H9 (cell line): Measurements from ENCODE around the gene PPP1R8. TPM values are rescaled to one million over a fixed set of nuclear protein-coding genes. Genes with fewer than 3 reads are reported as not detected.
A peak's percentile ranks its signal among the peaks of the same experiment; 100 is the strongest.

ENCODE experiments used
- DNase-seq: peaks from one replicate; pipeline ENCODE4 v3.0.0-alpha.2; 2017
- H2AFZ ChIP-seq: one replicate; pipeline ENCODE4 v1.6.1; 2013; ENCODE audit warnings: mild to moderate bottlenecking, low read length, control low read depth, moderate library complexity
- H2AK5ac ChIP-seq: 2 replicates; pipeline ENCODE4 v1.6.1; 2013; ENCODE audit warnings: low read length, control low read depth, mixed read lengths; ENCODE audit not compliant: insufficient read length
- H2BK120ac ChIP-seq: one replicate; pipeline ENCODE4 v1.6.1; 2013; ENCODE audit warnings: low read depth, mild to moderate bottlenecking, low read length, control low read depth, inconsistent platforms; ENCODE audit not compliant: poor library complexity, severe bottlenecking
- H2BK12ac ChIP-seq: 2 replicates; pipeline ENCODE4 v1.6.1; 2013; ENCODE audit warnings: low read length, control low read depth, mixed read lengths, low read depth; ENCODE audit not compliant: insufficient read length
- H2BK15ac ChIP-seq: 2 replicates; pipeline ENCODE4 v1.6.1; 2013; ENCODE audit warnings: low read depth, low read length, control low read depth
- H2BK20ac ChIP-seq: one replicate; pipeline ENCODE4 v1.6.1; 2013; ENCODE audit warnings: low read depth, mild to moderate bottlenecking, low read length, control low read depth, inconsistent platforms; ENCODE audit not compliant: poor library complexity, severe bottlenecking
- H2BK5ac ChIP-seq: 2 replicates; pipeline ENCODE4 v1.6.1; 2013; ENCODE audit warnings: low read length, control low read depth, mixed read lengths; ENCODE audit not compliant: insufficient read length
- H3K14ac ChIP-seq: 2 replicates; pipeline ENCODE4 v1.6.1; 2013; ENCODE audit warnings: low read length, control low read depth; ENCODE audit not compliant: insufficient read depth
- H3K18ac ChIP-seq: 2 replicates; pipeline ENCODE4 v1.6.1; 2013; ENCODE audit warnings: low read depth, mild to moderate bottlenecking, mixed read lengths, low read length, control low read depth; ENCODE audit not compliant: insufficient read length
- H3K23ac ChIP-seq: 2 replicates; pipeline ENCODE4 v1.6.1; 2013; ENCODE audit warnings: low read length, control low read depth, mixed read lengths, low read depth; ENCODE audit not compliant: insufficient read length
- H3K23me2 ChIP-seq: 2 replicates; pipeline ENCODE4 v1.6.1; 2013; ENCODE audit warnings: low read depth, mild to moderate bottlenecking, mixed read lengths, low read length, control low read depth; ENCODE audit not compliant: insufficient read length, poor library complexity, severe bottlenecking
- H3K27ac ChIP-seq: 2 replicates; pipeline ENCODE4 v1.5.1; 2013; ENCODE audit warnings: low read length, control low read depth, mixed read lengths, low read depth; ENCODE audit not compliant: insufficient read length
- H3K27me3 ChIP-seq: 2 replicates; pipeline ENCODE4 v1.6.1; 2013; ENCODE audit warnings: low read length, control low read depth, inconsistent platforms; ENCODE audit not compliant: insufficient read depth
- H3K4ac ChIP-seq: 2 replicates; pipeline ENCODE4 v1.6.1; 2013; ENCODE audit warnings: low read depth, mild to moderate bottlenecking, control low read depth, inconsistent platforms, low read length, moderate library complexity
- H3K4me1 ChIP-seq: 2 replicates; pipeline ENCODE4 v1.6.1; 2013; ENCODE audit warnings: low read length, control low read depth, inconsistent platforms; ENCODE audit not compliant: insufficient read depth
- H3K4me2 ChIP-seq: 2 replicates; pipeline ENCODE4 v1.6.1; 2013; ENCODE audit warnings: low read length, control low read depth, mixed read lengths; ENCODE audit not compliant: insufficient read length, insufficient read depth
- H3K56ac ChIP-seq: 2 replicates; pipeline ENCODE4 v1.6.1; 2013; ENCODE audit warnings: low read depth, mild to moderate bottlenecking, mixed read lengths, low read length, control low read depth; ENCODE audit not compliant: insufficient read length
- H3K79me1 ChIP-seq: 2 replicates; pipeline ENCODE4 v1.6.1; 2013; ENCODE audit warnings: low read depth, mild to moderate bottlenecking, moderate library complexity, low read length, control low read depth, inconsistent platforms; ENCODE audit not compliant: insufficient read depth, poor library complexity, severe bottlenecking
- H3K79me2 ChIP-seq: 2 replicates; pipeline ENCODE4 v1.6.1; 2013; ENCODE audit warnings: low read length, control low read depth, inconsistent platforms; ENCODE audit not compliant: insufficient read depth
- H3K9ac ChIP-seq: 2 replicates; pipeline ENCODE4 v1.6.1; 2013; ENCODE audit warnings: low read length, control low read depth, mixed read lengths; ENCODE audit not compliant: insufficient read length; ENCODE audit errors: extremely low read depth
- H3K9me3 ChIP-seq: one replicate; pipeline ENCODE4 v1.6.1; 2013; ENCODE audit warnings: low read depth, low read length, inconsistent platforms; ENCODE audit not compliant: control insufficient read depth
- H3T11ph ChIP-seq: one replicate; pipeline ENCODE4 v1.6.1; 2013; ENCODE audit warnings: mild to moderate bottlenecking, low read length, control low read depth, inconsistent platforms
- H4K20me1 ChIP-seq: one replicate; pipeline ENCODE4 v1.6.1; 2013; ENCODE audit not compliant: control insufficient read depth, insufficient read length, insufficient read depth
- H4K5ac ChIP-seq: 2 replicates; pipeline ENCODE4 v1.6.1; 2013; ENCODE audit warnings: low read depth, mild to moderate bottlenecking, mixed read lengths, low read length, control low read depth; ENCODE audit not compliant: insufficient read length
- H4K8ac ChIP-seq: replicated peaks from 2 replicates; pipeline ENCODE4 v1.6.1; 2013; ENCODE audit warnings: low read length, control low read depth, mixed read lengths, low read depth; ENCODE audit not compliant: insufficient read length
- H4K91ac ChIP-seq: 2 replicates; pipeline ENCODE4 v1.6.1; 2013; ENCODE audit warnings: low read depth, mild to moderate bottlenecking, moderate library complexity, mixed read lengths, low read length, control low read depth; ENCODE audit not compliant: insufficient read length
- H3K27ac Mint-ChIP-seq, 3 experiments: 2 replicates in 2 of 3; 3 replicates in 1 of 3; pipeline ENCODE4 v1.8.0; 2020 to 2021; ENCODE audit warnings: mixed read lengths in 3 of 3, mild to moderate bottlenecking in 1 of 3, moderate library complexity in 1 of 3
- H3K27me3 Mint-ChIP-seq: 2 replicates; pipeline ENCODE4 v1.8.0; 2021; ENCODE audit warnings: low read depth, mild to moderate bottlenecking, moderate library complexity, mixed read lengths
- H3K36me3 Mint-ChIP-seq, 3 experiments: 2 replicates in 2 of 3; 3 replicates in 1 of 3; pipeline ENCODE4 v1.8.0; 2020 to 2021; ENCODE audit warnings: low read depth in 3 of 3, mixed read lengths in 3 of 3; ENCODE audit not compliant: insufficient read depth in 1 of 3
- H3K4me1 Mint-ChIP-seq, 2 experiments: 2 replicates each; pipeline ENCODE4 v1.8.0; 2020; ENCODE audit warnings: mixed read lengths in 2 of 2
- H3K4me3 Mint-ChIP-seq, 2 experiments: 2 replicates in 1 of 2; 3 replicates in 1 of 2; pipeline ENCODE4 v1.8.0; 2020 to 2021; ENCODE audit warnings: mild to moderate bottlenecking in 2 of 2, mixed read lengths in 2 of 2, moderate library complexity in 1 of 2
- H3K9me3 Mint-ChIP-seq, 2 experiments: 2 replicates in 1 of 2; 3 replicates in 1 of 2; pipeline ENCODE4 v1.8.0; 2020; ENCODE audit warnings: mild to moderate bottlenecking in 2 of 2, mixed read lengths in 2 of 2, moderate library complexity in 1 of 2
- CTCF ChIP-seq: fragments of 200-600 bp; sonication (generic); conservative IDR thresholded peaks from 3 replicates; pipeline ENCODE4 v1.8.0; 2021; ENCODE audit warnings: antibody characterized with exemption, mild to moderate bottlenecking
- WGBS: extraction: QIAGEN DNeasy Blood & Tissue Kit; methylation state at CpG from one replicate; pipeline ENCODE4 v1.1.7; 2013; ENCODE audit warnings: missing lambda C conversion rate, low lambda C conversion rate, mixed read lengths; ENCODE audit not compliant: insufficient read length; ENCODE audit errors: extremely low coverage; 5-methylcytosine and 5-hydroxymethylcytosine counted together
- total RNA-seq: library from RNA; stranded (reverse); gene quantifications from 2 replicates; pipeline ENCODE4 v1.2.1, GENCODE V29; 2021

PPP1R8 gene
- total RNA-seq, 1 experiment from 2014 or later: 58.8 TPM

- H2BK20ac ChIP-seq: no peak overlapping the region
- H3K18ac ChIP-seq: no peak overlapping the region
- no peak overlapping the region for H2BK120ac ChIP-seq
- no peak overlapping the region for H3K14ac ChIP-seq
- no peak overlapping the region for H2BK15ac ChIP-seq
- no peak for DNase-seq
- H3K9me3 Mint-ChIP-seq: no peaks in the 10 kb centered on the region
- no peak overlapping the region for H4K91ac ChIP-seq
- no peaks in the 10 kb centered on the region for H4K20me1 ChIP-seq
- no peaks in the 10 kb centered on the region; the same call in 1 of the 2 replicates for H3K27me3 Mint-ChIP-seq
- H3K4me1 Mint-ChIP-seq: no peaks in the 10 kb centered on the region
- no peak for TF ChIP-seq CTCF
- peak overlapping the region in 1 of 3 experiments; percentile 74; a peak in 1 of 7 replicates for H3K27ac Mint-ChIP-seq
- no peak overlapping the region for H3K56ac ChIP-seq
- H3K9me3 ChIP-seq: no peaks in the 10 kb centered on the region
- H3K4me2 ChIP-seq: no peak overlapping the region
- no peaks in the 10 kb centered on the region for H3K4me1 ChIP-seq
- H3K79me2 ChIP-seq: no peaks in the 10 kb centered on the region
- H2BK5ac ChIP-seq: no peak overlapping the region
- no peak overlapping the region for H2AFZ ChIP-seq
- H3K27ac ChIP-seq: no peak overlapping the region
- H2BK12ac ChIP-seq: no peak overlapping the region
- H3T11ph ChIP-seq: no peak overlapping the region
- H3K9ac ChIP-seq: no peak overlapping the region
- peaks cover 0 to 63% (median 45%) of the 10 kb centered on the region in 3 experiments; a peak in 6 of 7 replicates for H3K36me3 Mint-ChIP-seq
- H2AK5ac ChIP-seq: no peak overlapping the region
- no peaks in the 10 kb centered on the region for H3K23me2 ChIP-seq
- no peak overlapping the region for H4K5ac ChIP-seq
- no CpG with 5 or more reads among the region's 6 CpGs for WGBS
- H3K4ac ChIP-seq: no peak overlapping the region
- no peaks in the 10 kb centered on the region for H3K79me1 ChIP-seq
- no peak overlapping the region for H3K4me3 Mint-ChIP-seq
- H4K8ac ChIP-seq: no peak overlapping the region
- no peak overlapping the region for H3K23ac ChIP-seq
- no peaks in the 10 kb centered on the region for H3K27me3 ChIP-seq
Observed at GRCh38 chr1:27882543-27882903, 51.9 kb downstream of the PPP1R8 start.
